RCC 7860 (cell line): ENCODE measurements around the gene RAB40C.

Experiments
- DNase-seq: peaks from one replicate; pipeline ENCODE4 v3.0.0-alpha.2; 2015; ENCODE audit warnings: low spot score
- FAIRE-seq: peaks from 2 replicates; lab custom pipeline; 2012; peaks lifted over from hg19 to GRCh38; lab: Jason Lieb, UNC

Gene RAB40C

GRCh38 chr16:644556-644955 is 54.7 kb downstream of the RAB40C start:
- FAIRE-seq, result no peak
- no peak for DNase-seq

- FAIRE-seq, result no peak
- DNase-seq, result no peak
Observed at GRCh38 chr16:645852-646678, 56.2 kb downstream of the RAB40C start.

- DNase-seq, result no peak
- FAIRE-seq, result no peak
Observed at GRCh38 chr16:646679-647172, 56.9 kb downstream of the RAB40C start.

GRCh38 chr16:647173-647902 is 57.5 kb downstream of the RAB40C start:
- FAIRE-seq (no peak), DNase-seq (no peak)

- FAIRE-seq, result no peak
- peak; percentile 60 for DNase-seq
Observed at GRCh38 chr16:648071-648780, 58.4 kb downstream of the RAB40C start.

GRCh38 chr16:648781-649589 is 59.1 kb downstream of the RAB40C start, which contains the start of gene WDR90:
Gene WDR90 (plus strand): TSS chr16:649365. CDS start chr16:649417, 52 bp downstream.
- FAIRE-seq, result no peak
- peak; percentile 82 for DNase-seq

- FAIRE-seq (no peak), DNase-seq (no peak)
Observed at GRCh38 chr16:649631-650030, 59.8 kb downstream of the RAB40C start.

GRCh38 chr16:651844-652243 is 62.0 kb downstream of the RAB40C start:
- DNase-seq, result no peak
- FAIRE-seq, result no peak

- DNase-seq (no peak), FAIRE-seq (no peak)
Observed at GRCh38 chr16:652454-653305, 62.8 kb downstream of the RAB40C start.

- no peak for FAIRE-seq
- no peak for DNase-seq
Observed at GRCh38 chr16:654034-654433, 64.2 kb downstream of the RAB40C start.

- no peak for FAIRE-seq
- DNase-seq, result no peak
Observed at GRCh38 chr16:657487-657886, 67.6 kb downstream of the RAB40C start.

GRCh38 chr16:658679-659571 is 69.1 kb downstream of the RAB40C start:
- DNase-seq, result no peak
- FAIRE-seq, result no peak

GRCh38 chr16:659618-660017 is 69.8 kb downstream of the RAB40C start:
- FAIRE-seq (no peak), DNase-seq (no peak)

- no peak for FAIRE-seq
- DNase-seq, result no peak
Observed at GRCh38 chr16:660132-660458, 70.2 kb downstream of the RAB40C start.

GRCh38 chr16:660459-661183 is 70.8 kb downstream of the RAB40C start:
- FAIRE-seq (no peak), DNase-seq (peak; percentile 25)

GRCh38 chr16:661184-661821 is 71.4 kb downstream of the RAB40C start:
- FAIRE-seq (no peak), DNase-seq (no peak)

- no peak for FAIRE-seq
Observed at GRCh38 chr16:662095-662494, 72.2 kb downstream of the RAB40C start.

GRCh38 chr16:662597-662996 is 72.7 kb downstream of the RAB40C start:
- FAIRE-seq, result no peak
- no peak for DNase-seq

More at GRCh38 chr16:662095-662494, 72.2 kb downstream of the RAB40C start:
- no peak for DNase-seq
